ENCODE measurements around the gene GPX5. TPM values are rescaled to one million over a fixed set of nuclear protein-coding genes. Genes with fewer than 3 reads are reported as not detected.
A peak's percentile ranks its signal among the peaks of the same experiment; 100 is the strongest.
"Not testable (repeated sequence)": the region's sequence is repeated elsewhere in the genome, so short reads cannot be mapped to it uniquely, and the experiment has no call there.

GPX5 gene
- polyA plus RNA-seq, 3 donors: not detected

DNA sequence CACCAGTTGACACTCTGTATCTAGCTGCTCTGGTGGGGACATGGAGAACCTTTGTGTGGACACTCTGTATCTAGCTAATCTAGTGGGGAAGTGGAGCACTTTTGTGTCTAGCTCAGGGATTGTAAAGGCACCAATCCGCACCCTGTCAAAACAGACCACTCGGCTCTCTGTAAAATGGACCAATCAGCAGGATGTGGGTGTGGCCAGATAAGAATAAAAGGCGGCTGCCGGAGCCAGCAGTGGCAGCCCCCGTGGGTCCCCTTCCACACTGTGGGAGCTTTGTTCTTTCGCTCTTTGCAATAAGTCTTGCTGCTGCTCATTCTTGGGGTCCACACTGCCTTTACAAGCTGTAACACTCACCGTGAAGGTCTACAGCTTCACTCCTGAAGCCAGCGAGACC, 13.3 kb upstream of the GPX5 start:
- DNase-seq: not testable (repeated sequence)

DNA sequence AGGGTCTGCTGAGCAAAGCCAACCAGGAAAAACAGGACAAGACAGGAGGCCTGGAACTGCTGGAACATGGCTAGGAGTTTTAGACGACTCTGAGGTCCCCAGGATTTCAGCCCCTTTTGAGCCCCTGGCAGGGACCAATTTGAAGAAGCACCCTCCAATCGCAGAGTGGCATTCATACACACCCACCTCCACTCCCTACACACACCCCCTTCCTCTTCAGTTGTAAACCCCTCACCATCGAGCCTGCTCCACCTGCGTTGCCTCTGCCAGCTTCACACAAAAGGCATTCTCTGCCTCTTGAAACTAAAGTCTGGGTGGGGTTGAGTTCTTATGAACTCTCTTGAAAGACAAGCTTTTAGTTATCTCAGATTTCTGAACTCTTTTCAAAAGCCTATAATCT, 10.0 kb upstream of the GPX5 start, which contains the start of gene GPX6:
Gene GPX6, minus strand, starts transcription at position 118 of the 400 bp plus-strand sequence. Its CDS starts 50 bp downstream, at position 68.
- DNase-seq: no peak

DNA sequence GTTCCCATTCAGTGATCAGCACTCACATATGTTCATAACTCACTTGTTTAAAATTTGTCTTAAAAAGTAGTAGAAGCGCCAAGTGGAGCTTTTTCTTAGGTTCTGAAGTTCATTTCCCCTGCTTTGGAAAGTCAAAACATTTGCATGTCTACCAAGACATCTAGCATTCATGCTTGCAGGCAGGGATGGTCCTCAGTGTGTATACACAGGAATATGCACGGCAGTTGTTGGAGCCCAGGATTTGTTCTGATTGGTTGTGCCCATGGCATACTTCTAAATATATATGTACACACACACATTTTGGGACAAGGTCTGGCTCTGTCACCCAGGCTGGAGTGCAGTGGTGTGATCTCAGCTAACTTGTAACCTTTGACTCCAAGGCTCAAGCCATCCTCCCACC, 7.7 kb upstream of the GPX5 start:
- DNase-seq: no peak

DNA sequence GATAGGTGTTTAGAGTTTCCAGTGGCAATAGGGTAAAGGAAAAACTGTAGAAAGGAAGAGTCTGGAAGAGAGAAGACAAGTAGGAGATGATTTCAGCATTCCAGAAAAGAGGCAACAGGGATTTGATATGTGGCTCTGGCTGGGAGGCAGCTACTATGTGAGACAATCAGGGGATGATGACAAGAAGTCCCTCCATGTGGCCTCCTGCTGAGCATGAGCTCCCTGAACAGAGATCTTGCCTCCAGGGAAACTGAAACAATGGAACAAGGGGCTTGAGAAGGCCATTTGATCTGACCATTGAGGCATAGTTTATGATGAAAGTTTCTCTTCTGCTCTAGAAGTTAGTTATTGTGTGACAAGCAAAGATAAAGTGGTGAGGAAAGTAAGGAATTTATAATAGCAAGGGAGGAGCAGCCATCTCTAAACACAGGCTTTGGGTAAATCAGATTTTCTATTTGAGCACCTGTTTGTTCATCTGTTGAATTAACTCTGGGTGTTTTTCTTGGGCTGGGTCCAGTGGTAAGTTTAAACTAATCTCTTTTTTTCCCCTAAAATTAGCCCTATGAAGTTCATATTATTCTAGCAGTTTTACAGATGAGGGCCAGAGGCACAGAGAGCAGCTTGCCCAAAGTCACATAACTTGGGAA, 3.0 kb upstream of the GPX5 start:
- DNase-seq: no peak

DNA sequence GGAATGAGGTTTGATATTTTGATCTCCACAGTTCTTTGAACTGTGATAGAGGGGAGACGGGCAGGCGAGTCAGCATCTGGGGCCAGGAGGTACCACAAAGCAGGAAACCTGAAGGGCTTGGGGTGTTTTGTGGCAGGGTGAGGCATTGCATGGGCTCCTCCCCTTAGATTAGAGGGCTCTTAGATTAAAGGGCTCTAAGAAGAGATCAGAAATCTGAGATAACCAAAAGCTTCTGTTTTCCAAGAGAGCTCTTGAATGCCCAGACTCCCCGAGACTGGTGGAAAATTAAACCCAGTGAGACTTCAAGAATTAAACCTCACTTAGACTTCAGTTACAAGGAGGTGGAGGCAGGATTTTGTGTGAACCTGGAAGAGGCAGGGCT, 2.4 kb upstream of the GPX5 start:
- DNase-seq: no peak

DNA sequence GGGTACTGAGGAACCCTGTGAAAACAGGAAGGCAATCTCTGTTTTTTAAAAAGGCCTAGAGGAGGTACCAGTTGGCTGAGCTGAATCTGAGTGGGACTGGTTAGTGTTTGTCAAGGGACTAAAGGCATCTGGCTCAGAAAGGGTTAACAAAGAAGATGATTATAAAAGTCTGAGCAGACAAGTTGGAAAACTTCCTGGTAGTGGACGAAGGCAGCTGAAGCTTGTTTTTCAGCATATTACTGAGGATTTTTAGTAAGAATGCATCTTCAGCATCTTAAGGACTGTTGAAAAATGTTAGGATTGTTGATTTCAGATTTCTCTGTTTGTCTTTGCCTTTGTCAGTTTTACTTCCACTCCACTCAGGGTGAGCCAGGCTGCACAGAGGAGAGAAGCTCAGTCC, 5.1 kb downstream of the GPX5 start:
- no peak for DNase-seq

DNA sequence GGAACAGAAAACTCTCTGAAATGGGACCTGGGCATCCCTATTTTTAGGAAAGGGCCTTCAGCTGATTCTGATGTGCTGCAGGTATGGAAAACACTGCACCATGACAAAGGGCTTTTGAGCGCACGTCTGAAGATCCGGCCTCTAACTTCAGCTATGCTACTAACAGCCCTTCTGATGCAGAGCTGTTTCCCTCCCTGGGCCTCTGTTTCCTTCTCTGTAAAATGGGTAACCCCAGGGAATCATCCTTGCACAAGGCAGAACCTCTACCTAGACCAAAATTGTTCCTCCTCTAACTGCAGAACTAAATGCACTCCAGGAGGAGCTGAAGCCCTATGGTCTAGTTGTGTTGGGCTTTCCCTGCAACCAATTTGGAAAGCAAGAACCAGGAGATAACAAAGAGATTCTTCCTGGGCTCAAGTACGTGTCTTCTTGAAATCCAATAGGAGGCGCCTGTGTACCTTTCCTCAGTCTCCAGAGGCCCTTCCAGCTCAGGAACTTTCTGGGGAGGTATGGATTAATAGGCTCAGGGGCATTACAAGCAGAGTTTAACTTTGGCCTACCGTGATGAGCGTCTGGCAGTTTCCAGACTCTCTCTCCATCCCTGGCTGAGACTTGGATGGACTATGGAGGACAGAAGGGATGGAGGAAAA, 5.9 kb downstream of the GPX5 start:
- DNase-seq: no peak

DNA sequence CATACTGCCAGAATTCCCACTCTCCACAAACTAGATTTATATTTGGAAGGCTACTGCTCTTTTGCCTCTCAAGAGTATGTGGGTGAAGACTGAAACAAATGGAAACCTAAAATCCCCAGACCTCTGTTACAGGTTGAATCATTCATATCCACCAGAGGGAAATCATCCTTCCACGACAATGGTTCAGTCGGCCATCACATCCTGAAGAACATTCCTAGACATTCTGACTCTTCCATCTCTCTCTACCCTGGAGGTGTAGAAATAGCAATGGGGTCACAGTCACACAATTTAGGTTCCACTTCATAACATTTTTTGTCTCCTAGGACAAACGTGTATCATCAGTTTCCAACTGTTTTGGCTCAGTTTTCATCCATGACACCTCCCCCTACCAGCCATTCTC, 8.6 kb downstream of the GPX5 start:
- DNase-seq: no peak

DNA sequence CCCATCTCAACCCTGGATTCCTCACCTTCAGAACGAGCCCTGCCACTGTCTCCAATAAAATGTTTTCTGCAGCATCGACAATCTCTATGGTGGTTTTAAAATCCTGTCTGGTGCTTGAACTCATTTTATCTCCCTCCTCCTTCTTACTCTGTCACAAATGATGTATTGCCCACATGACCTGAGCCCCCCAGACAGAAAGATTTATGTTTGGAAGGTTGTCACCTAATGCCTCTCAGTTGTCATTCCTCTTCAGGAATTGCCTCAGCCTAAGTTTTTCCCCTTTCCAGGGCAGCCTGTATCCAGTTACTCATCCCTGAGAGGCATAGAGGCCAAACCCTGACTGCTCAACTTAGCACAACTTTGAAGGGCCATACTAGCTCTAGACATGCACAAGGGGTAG, 9.2 kb downstream of the GPX5 start:
- DNase-seq: peak; percentile 7

DNA sequence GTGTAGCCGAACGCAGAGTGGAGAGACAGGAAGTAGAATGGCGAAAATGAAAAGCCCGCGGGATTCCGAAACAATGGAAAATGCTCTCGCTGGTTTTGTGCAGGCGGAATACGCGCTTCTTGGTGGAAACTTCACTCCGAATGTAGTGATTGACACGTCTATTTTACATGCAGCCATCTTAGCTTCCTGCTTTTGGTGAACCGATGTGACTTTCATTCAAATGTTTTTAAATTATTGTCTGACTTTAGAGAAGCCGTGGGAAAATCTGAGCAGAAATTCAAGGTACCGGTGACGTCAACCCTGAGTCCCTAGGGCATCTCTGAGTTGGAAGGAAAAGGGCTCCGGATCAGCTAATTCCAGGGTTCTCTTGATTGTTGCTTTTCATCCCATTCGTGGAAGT, 11.4 kb downstream of the GPX5 start:
- peak; percentile 20 for DNase-seq

DNA sequence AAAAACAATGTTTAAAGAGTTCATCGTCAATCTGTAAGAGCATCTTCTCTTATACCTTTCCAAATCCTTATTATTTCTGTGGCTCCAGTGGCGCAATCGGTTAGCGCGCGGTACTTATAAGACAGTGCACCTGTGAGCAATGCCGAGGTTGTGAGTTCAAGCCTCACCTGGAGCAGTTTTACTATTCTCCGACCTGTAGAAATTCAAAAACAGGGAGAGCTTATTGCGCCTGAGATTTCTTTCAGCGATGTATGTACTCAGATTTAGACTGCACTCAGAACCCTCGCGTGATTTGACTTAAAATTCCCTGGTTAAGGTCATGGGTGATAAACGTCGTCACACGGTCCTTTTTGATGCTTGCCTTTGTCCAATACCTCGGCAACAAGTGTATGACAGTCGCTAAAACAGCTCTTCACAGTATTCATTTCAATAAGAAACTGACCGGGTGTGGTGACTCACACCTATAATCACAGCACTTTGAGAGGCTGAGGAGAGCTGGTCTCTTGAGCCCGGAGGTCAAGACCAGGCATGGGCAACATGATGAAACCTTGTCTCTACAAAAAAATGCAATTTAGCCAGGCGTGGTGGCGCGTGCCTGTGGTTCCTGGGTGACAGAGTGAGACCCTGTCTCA, 11.9 kb downstream of the GPX5 start:
- peak; percentile 14 for DNase-seq

DNA sequence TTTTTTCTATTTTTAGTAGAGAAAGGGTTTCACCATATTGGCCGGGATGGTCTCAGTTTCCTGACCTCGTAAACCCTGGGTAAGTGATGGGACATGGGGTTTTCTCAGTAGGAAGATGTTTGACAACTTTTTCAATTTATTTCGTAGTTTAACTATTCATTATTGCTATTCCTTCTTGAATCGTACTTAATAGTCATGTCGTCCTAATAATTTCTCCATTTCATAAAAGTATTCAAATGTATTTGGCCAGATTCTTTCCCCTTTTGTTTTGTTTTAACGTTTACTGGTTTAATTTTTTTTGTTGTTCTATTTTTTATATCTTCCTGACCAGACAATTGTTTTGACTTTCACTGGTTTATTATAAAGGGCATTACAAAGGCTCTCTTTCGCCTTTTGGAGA, 16.3 kb downstream of the GPX5 start:
- DNase-seq: no peak

DNA sequence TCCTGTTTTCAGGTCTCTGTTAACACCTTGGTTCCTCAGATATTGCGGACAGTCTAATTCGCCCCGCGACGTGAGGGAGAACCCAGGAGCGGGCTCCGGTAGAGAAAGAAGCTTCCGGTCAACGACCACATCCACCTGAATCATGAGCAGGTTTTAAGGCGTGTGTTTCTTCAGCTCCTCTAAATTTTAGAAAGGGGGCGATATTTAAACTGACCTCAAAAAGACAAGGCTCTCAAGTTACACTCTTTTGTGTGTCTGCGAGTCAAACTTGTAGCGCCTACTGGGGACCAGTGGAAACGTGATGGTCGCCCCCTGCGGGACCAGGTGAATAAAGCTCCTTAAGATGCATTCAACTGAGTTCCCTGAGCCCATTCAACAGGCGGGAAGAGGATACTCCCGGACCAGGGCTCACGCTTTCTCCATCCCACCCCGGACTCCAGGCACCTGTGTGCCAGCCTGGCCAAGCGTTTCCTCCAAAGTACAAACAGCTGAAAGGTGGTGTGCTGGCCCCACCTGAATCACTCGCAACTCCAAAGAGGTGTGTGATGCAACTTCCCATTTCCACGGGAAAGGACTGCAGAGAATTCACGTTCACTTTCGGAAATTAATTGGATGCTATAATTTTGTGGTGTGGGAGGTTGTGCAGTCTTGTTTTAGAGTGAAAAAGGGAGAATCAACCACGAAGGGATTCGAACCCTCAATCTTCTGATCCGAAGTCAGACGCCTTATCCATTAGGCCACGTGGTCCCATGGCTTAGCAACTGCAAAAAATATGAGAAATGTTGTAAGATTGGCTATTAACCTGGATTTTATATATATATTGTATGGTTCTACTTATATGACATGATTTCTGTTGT, 17.0 kb downstream of the GPX5 start:
- peak; percentile 76 for DNase-seq

DNA sequence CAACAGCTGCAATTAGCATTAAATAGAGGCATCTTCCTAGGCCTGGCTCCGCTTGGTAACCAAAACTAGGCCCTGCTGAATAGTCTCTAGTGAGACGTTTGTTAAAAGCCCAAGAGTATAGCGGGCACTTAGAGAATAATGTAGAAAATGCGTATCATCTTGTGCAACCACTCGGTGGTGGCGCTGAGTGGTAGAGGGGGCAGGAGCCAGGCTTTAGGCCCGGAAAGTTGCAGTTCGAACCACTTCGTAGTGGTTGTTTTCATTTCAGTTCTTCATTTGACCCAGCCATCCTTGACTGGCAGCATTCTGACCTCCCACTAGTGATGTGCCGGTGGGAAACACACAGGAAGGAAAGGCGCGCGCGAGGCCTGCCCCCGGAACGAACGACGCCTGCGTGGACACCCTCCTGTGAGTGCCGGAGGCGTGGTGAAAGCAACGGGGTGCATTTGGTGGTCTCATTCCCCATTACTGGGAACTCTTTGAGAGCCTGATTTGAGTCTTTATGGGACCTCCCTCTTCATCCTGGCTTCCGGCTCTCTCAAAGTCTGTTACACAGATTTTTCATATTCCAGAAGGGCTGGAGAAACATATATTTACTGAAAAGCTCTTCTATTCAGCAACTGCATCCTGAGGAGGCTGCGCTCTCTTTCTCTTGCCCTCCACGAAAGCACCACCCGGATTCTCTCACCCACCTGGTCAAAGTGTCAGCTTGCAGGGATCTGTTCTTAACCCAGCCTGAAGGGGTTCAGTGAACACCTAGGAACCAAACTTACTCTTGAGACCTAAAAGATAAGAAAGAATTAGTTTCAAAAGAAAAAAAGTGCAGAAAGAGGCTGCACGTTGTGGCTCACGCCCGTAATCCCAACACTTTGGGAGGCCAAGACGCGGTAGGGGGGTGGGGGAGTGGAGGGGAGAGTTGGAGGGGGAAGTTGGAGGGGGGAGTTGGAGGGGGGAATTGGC, 18.2 kb downstream of the GPX5 start:
- peak; percentile 26 for DNase-seq

DNA sequence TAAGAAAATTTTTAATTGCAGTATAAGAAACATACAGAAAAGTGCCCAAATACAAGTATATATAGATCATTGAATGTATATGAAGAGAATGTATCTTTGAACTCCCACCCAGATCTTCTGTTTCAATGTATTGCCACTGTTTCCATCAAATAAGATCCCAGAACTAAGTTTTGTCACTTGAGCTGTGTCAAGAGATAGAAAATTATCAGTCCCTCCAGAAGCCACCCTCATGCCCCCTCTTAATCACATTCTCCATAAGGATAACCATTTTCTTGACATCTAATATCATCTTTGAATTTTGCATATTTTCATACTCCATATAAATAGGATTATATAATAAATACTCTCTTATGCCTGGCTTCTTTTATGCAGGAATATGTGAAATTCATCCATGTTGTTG, 20.3 kb downstream of the GPX5 start:
- no peak for DNase-seq

DNA sequence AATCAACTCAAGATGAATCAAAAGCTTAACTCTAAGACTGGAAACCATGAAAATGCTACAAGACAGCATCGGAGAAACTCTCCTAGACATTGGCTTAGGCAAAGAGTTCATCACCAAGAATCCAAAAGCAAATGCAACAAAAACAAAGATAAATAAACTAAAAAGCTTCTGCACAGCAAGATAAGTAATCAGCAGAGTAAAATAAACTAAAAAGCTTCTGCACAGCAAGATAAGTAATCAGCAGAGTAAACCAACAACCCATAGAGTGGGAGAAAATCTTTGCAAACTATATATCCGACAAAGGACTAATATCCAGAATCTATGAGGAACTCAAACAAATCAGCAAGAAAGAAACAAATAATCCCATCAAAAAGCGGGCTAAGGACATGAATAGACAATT, 21.3 kb downstream of the GPX5 start:
- DNase-seq: not testable (repeated sequence)

DNA sequence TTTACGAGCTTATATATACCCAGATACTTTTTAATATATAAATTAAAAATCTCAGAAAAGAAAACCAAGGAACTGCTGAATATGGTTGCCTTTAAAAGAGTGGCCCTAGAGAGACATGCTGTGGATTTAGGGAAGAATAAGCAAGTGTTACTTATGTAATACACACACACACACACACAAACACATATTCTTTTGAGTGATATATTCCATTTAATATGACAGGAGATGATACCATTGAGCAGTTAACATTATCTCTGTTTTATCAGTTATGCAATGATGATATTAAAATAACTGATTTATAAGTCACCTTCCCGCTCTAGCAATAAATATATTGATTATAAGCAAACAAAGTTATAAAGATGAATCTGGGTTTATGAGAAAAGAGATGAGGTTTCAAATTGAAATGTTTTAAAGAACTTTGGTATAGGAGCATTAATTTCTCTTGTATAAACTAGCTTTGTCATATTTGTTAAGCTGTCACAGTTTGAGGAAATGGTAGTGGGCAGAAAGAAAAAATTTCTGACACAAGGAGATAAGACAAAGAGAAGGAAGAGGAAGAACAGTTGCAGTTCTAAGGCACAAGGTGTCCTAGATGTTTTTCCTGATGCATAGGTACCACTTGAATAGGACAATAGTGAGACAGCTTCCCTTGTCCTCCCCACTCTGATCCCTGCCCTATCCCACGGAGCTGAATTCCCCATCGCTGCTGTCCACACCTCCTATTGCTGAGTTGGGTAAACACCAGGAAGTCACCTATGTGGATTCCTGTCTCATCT, 26.4 kb downstream of the GPX5 start:
- no peak for DNase-seq

DNA sequence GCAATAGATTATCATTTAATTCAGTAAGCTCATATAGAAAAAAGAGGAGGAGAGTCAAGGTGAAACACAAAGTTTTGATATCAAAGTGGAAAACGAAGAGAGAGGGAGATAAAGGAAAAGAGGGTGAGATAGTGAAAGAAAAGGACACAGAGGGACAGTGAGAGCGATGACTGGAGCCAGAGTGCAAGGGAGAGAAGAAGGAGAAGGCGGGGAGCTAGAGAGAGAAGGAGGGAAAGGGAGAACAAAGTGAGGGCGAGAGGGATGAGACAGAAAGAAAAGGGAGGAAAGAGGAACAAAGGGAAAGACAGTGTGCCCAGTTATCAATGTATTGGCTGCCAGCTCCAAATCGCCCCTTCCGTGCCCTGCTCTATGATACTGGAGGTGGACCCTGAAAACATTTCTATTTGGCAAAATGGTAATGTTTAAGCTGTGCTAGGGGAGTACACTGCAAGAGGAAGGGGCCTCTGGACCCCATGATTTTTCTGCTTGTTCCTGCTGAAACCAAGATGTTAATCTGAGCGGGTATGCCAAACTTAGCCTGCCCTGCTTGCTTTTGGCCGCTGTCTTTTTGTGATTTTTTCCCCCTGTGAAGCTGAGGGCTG, 27.8 kb downstream of the GPX5 start:
- DNase-seq: no peak

DNA sequence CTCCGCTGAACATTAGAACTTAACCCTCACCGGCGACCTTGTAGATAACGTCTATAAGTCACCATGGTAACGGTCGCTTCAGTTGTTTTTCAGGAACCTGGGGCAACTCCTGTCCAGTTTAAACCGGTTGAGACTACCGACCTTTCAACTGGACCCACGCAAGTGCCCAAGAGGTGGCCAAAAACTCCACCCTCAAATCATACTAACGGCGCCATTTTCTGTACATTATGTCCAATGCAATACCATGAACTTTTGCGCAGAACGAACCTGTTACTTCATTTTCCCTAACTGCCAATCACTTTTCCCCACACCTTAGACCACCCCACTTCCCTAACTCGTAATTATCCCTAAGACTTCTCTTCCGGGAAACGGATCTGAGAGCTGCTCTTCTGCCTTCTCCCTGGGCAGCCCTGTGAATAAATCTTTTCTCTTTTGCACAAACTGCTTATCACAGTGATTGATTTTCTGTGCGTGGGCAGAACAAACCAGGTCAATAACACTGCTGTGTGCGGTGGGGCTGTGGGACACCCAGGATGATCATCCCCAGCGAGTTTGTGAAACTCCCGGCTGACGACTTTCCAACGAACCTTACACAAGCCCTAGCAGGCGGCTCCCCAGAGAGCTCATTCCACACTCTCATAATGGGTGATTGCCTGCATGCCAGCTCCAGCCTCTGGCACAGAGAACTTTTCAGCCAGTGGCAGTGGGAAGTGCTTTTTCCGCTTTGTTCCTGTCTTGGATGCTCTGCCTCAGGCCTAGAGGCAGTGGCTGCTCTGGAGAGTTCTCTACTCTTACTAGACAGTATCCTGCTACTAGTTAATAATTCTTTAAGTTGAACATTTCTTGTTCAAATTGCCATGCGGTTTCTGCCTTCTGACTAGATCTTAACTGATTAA, 28.6 kb downstream of the GPX5 start:
- DNase-seq: peak; percentile 27

All from renal pelvis (tissue), 4 donors.